HG03432 (cell line): ENCODE measurements around the gene PRKG1.
A peak's percentile ranks its signal among the peaks of the same experiment; 100 is the strongest.

Experiments
- ATAC-seq: cut with Tn5 transposase; IDR thresholded peaks from one replicate; pipeline ENCODE4 v1.9.1; 2021; ENCODE audit warnings: mild to moderate bottlenecking, moderate library complexity; ENCODE audit not compliant: unreplicated experiment

The PRKG1 gene

DNA sequence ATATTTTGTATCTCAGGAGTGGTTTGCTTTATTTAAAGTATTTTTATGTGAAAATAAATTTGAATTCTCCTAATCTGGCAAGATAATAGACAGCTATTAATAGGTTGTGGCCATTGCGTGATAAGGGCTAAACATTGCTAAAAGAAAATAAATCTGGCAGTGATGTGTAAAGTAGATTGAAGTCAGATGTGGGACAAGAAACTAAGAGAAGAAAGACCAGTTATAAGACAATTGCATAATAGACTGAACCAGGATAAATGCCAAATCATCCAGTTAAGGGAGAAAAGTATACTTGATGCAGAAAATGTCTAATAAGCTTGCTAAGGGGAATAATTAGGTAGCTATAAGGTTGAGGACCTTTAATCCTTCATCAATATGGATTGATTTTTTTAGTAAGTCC lies 822.6 kb downstream of the PRKG1 start:
- no peak for ATAC-seq

DNA sequence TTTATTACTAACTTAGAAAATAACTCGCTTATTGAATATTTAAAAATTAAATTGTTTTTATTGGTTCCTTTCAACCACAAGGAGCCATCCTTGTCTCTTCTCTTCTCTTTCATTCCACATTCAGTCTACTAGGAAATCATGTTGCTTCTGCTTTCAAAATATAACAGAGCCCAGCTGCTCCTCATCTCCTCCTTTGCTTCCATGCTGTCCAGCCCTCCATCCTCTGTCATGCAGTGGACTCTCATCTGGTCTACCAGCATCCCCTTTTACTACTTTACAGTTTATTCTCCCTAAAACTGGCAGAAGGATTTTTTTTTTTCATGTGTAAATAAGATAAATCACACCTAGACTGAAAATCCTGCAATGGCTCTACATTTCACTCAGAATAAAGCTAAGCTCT lies 823.3 kb downstream of the PRKG1 start:
- no peak for ATAC-seq

DNA sequence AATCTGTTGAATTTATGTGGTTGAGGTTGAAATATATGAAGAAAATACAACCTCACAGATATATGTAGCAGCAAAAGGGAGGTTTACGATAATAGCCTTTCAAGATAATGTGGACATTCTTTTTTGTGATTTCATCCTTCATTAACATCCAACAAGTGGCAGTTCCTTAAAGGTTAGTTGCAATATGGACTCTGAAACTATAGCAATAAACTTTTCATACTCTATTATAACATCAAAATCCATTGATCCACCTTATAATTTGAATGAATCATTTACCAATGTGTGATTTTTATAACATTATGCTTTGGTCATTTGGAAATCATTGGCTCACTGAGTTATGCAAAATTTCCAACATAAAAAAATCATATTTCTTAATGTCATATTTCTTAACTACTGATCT lies 825.9 kb downstream of the PRKG1 start:
- no peak for ATAC-seq

DNA sequence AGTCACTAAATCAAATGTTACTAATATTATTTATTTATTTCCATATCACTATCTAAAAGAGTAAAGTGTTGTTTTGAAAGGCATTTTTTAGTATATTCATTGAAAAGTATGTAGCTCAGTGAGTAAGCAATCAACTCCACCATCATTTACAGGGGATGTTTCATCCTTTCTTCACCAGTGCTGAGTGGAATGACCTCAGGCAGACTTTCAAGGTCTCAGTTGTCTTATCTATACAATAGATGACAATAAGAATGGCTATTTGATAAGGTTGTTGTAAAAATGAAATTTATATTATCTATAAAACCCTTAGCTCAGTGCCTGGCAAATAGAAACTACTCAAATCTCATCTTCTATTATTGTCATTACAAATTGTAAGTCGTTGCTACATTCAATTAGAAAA lies 829.4 kb downstream of the PRKG1 start:
- ATAC-seq, result no peak

DNA sequence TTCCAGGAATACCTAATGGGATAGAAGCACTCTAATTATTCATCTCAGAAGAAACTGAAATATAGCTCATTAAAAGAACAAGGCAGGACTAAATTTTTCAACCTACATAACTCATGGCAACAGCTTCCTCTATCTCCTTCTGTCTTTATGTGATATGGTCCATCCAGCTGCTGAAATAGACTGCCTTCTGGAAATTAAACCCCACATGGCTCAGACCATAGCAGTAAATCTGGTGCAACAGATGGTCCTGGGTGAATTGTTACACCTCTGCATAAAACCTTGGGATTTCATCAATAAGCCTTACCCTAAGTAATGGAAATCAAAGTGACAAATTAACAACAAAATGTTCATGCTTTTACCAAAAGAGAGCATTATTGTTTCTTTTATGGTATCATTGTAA lies 830.7 kb downstream of the PRKG1 start:
- ATAC-seq, result no peak

DNA sequence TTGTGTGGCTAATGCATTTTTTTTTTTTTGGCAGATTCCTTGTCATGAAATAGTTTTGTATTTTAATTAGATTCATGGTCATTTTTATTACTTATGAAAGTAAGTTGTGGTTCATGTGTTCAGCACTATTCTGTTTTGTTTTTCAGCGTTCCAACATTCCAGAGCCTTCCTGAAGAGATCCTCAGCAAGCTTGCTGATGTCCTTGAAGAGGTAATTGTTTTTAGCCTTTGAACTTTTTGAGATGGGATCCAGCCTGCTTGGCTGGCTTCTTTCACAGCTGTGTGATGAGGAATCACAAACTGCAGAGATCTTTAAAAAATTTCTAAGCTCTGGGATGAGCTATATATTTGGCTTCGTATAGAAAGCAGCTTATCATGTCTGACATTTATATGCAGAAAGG lies 833.1 kb downstream of the PRKG1 start:
- ATAC-seq, result no peak

DNA sequence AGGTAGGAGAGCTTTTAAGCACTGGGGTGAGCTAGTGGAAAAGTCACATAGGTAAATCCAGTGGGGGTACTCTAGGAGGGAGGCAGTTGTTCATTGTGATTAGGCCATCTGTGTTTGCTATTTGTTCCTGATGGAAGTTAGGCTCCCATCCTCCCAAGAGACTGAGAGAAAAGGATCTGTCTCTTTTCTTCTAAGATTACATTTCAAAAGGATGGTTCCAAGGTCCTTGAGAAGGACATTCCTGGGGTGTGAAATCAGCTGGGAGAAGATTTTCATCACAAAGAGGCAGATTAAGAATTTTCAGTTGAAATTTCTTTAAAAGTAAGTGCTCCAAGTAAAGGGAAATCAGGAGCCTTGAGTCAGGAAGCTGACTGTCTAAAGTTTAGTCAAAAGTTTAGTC lies 835.9 kb downstream of the PRKG1 start:
- ATAC-seq, result no peak

DNA sequence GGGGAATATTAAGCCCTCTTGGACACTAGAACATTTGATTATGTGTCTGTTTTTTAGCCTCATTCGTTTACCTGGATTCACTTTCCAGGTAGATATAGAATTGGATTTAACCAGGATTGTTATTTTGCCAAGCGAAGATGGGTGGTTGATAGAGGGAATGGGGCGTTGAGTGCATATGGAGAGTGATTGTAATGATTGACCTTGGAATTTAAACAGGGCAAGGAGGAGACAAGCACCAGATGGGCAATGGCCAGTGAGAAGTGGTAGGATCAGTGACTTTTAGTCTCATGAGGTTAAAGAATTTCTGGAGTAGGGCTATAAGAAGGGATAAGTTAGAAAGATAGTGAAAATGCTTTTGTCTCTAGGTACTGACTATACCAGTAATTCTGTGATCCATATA lies 836.3 kb downstream of the PRKG1 start:
- ATAC-seq, result no peak

DNA sequence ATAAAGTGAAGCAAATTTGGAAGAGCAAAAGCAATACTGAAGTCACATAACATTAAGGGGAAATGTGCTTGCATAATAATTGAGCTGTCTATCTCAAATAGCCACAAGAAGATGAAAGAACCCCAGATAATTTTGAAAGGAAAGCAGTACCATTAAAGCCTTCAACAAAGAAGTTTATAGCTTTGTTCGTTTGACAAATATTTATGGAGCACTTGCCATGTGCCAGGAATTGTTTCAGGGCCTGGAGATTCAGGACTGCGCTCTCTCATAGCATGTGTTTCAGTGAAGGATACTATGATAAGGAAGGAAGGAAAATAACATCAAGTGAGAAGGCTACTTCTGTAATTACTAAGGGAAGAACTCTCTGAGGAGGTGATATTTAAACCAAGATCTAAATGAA lies 837.4 kb downstream of the PRKG1 start:
- no peak for ATAC-seq

DNA sequence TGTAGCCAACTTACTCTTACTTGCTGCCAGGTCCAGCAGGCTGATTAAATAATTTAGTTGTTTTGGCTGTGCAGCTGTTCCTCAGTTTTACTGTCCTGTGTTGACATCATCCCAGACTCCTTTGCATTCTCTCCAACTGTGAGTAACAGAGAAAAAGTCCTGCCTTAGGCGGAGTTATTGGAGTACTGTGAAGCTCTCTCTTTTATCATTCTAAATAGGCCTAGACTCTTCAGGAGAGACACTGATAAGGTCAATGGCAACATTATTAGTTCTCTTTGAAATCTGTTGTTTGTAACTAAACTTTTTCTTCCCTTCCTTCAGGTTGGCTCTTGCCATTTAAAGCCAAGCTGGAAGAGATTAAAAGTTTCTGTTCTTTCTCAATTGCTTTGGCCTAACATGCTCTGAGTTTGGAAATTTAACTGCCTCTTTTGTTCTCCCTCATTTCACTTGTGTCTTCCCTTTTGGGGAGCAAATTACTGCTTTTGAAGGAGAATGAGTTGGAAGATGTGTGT lies 840.8 kb downstream of the PRKG1 start:
- ATAC-seq, result no peak

DNA sequence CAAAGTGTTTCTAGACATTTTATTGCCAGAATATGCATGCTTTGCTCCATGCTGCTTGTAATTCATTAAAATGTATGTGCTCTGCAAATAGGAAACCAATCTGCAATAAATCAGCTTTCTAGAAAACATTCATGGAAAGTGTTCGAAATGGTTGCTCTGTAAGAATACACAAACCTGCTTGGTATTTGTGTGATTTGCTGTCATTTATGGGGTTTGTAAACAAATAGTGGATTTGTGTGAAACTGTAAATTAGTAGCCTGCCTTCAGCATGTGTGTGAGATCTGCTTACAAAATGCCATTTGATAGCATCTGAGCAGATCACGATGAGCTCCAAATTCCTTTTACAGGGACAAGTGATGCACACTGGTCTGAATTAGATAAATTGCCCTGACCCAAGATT lies 844.2 kb downstream of the PRKG1 start:
- peak; percentile 8 for ATAC-seq

DNA sequence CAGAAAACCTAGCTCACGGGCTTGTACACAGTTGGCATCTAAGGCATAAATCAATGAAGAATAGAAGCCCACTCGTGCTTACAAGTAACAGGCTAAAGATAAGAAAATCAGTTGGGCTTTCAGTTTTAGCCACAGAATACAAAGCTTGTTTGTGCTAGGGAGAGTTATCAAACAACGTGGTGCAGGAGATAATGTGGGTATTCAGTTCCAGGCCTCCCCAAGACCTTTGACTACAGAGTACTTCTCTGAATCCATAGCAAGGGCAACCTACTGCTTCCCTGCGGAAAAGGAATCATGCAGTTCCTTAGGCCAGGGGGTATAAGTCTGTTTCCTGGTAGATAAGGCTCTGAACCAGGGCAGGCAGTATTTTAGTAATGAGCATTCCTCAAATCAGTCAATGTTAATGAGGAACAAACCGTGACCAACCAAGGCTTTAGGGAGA lies 844.6 kb downstream of the PRKG1 start:
- ATAC-seq, result peak; percentile 64

DNA sequence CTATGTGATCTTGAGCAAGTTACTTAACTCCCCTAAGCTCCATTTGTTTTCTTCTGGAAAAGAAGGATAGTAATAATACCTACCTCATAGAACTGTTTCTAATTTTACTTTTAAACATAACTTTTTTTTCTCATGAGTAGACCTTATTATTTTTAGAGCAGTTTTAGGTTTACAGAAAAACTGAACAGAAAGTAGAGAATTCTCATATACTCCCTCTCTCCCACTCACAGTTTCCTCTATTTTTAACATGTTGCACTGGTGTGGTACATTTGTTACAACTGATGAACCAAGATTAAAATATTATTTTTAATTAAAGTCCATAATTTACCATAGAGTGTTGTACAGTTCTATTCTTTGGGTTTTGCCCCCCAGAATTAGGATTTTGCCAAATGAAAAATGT lies 846.4 kb downstream of the PRKG1 start:
- peak; percentile 48 for ATAC-seq

DNA sequence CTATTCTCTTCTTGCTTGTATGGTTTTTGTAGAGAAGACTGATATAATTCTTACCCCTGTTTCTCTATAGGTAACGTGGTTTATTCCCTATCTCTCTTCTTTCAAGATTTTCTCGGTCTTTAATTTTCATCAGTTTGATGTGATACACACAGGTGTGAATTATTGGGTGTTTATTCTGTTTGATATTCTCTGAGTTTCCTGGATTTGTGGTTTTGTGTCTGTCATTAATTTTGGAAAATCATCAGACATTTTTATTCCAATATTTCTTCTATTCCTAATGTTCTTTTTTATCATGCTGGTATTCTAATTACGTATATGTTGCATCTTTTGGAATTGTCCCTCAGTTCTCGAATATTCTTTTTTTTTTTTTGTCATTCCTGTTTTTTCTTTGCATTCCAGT lies 850.1 kb downstream of the PRKG1 start:
- ATAC-seq, result no peak

DNA sequence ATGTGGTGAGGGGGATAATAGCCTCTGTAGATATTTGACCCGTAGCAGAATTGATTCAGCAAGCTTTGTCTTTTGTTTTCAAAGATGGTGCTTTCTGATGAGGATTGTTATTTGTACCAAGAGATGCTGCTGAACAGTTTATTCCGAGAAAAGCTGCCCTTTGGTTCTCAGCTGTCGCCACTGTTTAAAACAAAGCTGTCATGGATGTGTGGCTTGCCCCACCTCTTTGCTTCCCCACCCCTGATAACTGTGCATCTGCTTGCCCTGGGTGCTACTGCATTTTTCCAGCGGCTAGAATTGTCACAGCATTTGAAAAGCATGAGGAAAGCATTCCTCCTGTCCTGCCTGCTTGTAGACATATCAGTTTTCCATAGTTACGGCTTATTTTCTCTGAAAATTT lies 852.0 kb downstream of the PRKG1 start:
- no peak for ATAC-seq

DNA sequence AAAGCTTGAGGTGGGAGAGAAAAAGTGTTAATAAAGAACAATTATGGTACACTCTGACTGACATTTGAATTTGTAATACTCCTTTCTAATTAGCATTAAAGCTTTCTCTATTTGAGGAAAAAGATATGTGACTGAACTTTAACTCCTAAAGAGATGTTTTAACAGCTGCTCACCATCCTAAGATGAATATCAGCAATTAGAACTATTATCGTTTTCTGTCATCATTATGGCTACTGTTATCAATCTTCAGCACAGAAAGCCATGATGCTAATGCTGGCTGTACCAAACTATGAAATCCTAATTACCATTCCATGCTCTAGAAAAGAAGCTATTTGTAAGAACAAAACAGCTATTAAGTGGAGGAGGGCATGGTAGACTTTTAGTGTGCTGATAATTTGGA lies 853.9 kb downstream of the PRKG1 start:
- ATAC-seq, result no peak

DNA sequence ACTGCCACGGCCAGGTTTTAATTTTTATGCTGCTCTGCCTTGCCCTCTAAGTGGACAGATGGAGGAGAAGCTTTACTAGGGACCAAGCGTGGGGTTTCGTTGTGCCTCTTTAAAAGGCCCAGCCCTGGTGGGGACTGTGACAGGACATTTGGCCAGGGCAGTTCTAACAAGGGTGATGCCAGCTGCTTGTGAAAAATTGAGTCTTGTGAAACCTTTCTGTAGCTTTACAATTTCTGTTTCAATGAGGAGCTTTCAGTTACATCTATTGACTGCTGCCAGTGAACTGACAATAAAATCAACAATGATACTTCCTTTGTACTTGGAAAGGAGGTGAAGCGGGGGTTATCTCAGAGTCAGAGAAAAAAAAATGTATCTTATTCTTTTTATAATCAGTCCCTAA lies 858.2 kb downstream of the PRKG1 start:
- ATAC-seq, result peak; percentile 60

DNA sequence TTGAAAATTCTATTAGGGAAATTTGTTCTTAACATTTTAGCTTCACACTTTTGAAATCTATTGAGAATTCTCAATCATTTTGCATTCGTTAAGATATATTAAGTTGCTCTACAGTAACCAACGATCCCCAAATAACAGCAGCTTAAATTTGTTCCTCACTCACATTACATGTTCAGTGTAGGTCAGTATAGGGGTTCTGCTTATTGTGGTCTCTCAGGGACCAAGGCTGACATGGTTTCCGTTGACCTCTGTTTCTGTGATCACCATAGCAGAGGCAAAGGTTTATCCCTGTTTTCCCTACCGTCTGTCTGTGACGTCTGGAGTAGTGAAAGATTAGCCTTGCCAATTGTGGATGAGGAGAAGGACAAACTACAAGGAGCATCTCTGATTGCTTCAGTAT lies 860.1 kb downstream of the PRKG1 start:
- no peak for ATAC-seq

DNA sequence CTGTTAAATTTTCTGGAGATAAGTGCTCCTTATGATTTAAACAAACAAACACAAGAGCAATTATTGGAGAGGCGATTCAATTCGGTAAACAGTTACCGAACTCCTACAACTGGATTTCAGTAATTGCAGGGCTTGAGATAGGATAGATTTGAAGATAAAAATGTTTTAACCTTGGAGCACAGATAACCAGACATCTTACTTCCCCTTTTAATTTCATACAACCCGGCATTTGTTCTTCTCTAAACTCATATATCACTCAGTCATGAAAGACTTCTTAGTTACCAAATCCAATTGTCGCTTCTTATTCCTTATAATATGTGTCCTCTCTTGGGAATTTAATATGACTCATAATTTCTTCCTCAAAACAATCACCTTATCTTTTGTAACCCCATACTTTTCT lies 861.1 kb downstream of the PRKG1 start:
- no peak for ATAC-seq

DNA sequence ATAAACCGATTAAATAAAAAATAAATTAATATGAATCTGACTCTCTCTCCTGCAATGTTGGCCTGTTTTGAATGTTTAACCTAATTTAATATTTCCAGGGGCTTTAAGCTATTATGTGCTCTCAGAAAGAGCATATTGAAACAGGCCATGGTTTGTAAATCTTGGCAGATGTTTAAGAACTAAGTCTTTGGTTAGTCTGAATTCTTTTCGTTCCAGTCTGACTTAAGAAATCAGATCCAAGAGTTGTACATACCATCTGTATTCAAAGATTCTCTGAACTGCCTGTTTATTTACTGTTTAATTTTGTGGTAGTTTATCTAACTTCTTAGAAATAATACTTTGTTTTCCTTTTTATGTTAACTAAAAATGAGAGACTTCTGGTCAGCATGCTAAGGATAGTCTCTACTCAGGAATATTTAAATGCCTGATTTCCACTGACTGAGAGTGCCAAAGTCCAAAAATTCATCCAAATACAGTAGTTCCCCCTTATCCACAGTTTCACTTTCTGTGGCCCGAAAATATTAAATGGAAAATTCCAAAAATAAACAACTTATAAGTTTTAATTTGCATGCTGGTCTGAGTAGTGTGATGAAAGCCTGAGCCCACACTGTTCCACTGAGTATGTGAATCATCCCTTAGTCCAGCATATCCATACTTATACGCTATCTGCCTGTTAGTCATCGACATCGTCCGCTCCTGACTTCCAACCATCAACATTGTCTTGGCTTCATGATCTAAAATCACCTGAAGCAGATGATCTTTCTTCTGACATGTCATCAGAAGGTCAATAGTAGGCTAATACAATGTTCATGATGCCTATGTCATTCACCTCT lies 863.2 kb downstream of the PRKG1 start:
- no peak for ATAC-seq

DNA sequence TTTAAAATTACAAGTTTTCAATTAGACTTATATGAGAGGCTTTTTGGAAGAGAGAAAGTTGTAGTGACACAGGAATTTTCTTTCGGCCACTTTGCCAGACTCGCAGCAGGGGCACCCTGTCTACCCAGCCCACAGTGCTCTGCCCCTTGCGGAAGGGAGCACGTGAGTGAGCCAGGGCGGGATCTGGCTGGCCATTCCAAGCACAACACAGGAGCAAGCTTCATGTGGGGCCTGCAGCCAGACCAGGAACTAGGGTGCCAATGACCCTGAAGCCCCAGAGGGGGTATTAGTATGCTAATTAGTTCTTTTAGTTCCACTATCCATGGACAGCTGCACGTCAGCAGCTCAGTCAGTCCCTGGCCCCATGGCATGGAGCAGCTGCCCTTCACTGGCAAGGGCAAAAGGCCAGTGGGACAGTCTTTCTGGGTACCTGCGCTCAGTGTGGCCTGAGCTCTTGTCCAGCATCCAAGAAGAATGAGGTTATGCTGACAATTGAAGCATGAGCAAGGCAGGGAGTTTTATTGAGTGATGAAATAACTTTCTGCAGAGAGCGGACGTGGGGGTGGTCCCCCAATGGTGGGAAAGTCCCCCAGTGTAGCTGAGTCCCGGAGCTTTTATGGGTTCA lies 876.2 kb downstream of the PRKG1 start:
- no peak for ATAC-seq

DNA sequence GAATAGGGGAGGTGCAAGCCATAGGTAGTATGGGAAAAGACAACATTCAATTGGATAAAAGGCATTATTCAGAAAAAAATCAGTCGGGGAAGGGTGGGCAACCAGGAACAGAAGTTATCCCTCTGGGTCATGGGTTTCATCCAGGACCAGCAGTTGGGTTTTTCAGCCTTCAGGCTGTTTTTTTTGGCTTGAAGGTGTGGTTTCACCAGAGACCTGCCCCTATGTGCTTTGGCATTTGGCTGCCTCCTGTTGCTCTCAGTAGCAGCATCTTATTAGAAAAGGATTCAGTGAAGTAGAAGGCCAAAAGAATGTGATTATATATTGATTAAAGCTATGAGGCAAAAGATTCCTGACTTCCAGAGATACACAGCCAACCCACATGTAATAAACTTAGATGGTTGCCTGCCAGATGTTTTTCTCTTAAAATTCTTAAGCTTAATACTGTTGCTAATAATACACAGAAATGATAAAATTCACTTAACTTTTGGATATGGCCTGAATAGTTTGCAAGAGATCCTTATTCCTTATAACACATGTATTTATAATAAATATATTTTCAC lies 876.8 kb downstream of the PRKG1 start:
- ATAC-seq, result no peak
